H1 (cell line): Measurements from ENCODE around the gene APOC3. TPM values are rescaled to one million over a fixed set of nuclear protein-coding genes. Genes with fewer than 3 reads are reported as not detected.

ENCODE experiments used
- CBX5 ChIP-seq: fragments of 300-800, 300-1000 bp; sonication (generic); IDR thresholded peaks from 2 replicates; pipeline ENCODE4 v1.7.1; 2016; ENCODE audit warnings: antibody characterized with exemption, low read length, low read depth
- JUND ChIP-seq: IDR thresholded peaks from 2 replicates; pipeline ENCODE4 v1.6.1; 2011; ENCODE audit warnings: mild to moderate bottlenecking, improper control_type of control experiment, low read length
- SIN3A ChIP-seq, 2 experiments: IDR thresholded peaks in 1 of 2; conservative IDR thresholded peaks in 1 of 2; 2 replicates each; pipeline ENCODE4 v1.6.1; 2011 to 2012; ENCODE audit warnings: low read length in 2 of 2, improper control_type of control experiment in 1 of 2, low read depth in 1 of 2, mild to moderate bottlenecking in 1 of 2
- YY1 ChIP-seq: IDR thresholded peaks from 2 replicates; pipeline ENCODE4 v1.6.1; 2011; ENCODE audit warnings: low read depth, mild to moderate bottlenecking, low read length
- polyA plus RNA-seq, 7 experiments: library from polyadenylated mRNA; depleted of rRNA in 3 of 7; stranded (reverse) in 5 of 7; unstranded in 2 of 7; fragments of >200 nt in 5 of 7; fragments of 200-250 nt in 2 of 7; gene quantifications; 1 replicate in 5 of 7; 2 replicates in 1 of 7; 4 replicates in 1 of 7; pipeline versions ENCODE4 v1.2.1 to v1.2.3, GENCODE V29; 2011 to 2013; ENCODE audit warnings: missing spikeins in 2 of 7, mixed read lengths in 2 of 7
- total RNA-seq: library from RNA; stranded (reverse); fragmentation: NEBNext Ultra II Directional; extraction: Animal tissue kit (Norgen Biotek cat#: 25700); gene quantifications from 2 replicates; pipeline ENCODE4 v1.2.1, GENCODE V29; 2021

Gene APOC3
- total and polyA plus RNA-seq, 2 of the 8 experiments (the other 6 are each of a cell fraction or from before 2014, with no cell fraction given), result not detected

DNA sequence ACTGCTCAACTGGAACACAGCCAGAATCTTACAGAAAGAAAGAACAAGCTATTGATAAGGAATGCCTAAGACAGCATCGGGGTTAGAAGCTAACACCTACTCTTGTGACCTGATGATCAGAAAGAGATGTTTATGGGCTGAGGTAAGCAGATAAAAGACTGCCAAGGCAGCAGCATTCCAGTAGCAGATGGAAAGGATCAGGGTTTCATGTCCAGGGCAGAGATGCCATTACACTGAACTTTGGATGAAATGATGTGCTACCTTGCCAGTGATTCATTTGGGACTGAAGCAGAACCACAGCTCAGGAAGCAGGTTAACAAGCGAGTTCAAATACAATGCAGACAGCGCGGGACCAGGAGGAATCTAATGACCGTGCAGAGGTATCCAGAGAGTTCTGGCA is 34.8 kb downstream of the APOC3 start (continued):
- no peak for TF ChIP-seq CBX5
- TF ChIP-seq JUND, result no peak
- no peak for TF ChIP-seq YY1
- no peak for TF ChIP-seq SIN3A (conservative IDR thresholded peaks at IDR 0.05 in 1 of 2, IDR thresholded peaks at IDR 0.05 in 1 of 2; ENCODE audit: low read depth in 1 of 2, low read length in 2 of 2)
